Activated CD8-positive, alpha-beta memory T cell treated with anti-CD3 and anti-CD28 coated beads, Interleukin-2, amount 50 U/mL, for 1 hour (primary cell): ENCODE data around the gene EMP2.
"Not testable (repeated sequence)": the region's sequence is repeated elsewhere in the genome, so short reads cannot be mapped to it uniquely, and the experiment has no call there.

ENCODE experiments used
- DNase-seq: peaks from one replicate; pipeline ENCODE4 v3.0.0-alpha.2; 2020; ENCODE audit errors: extremely low read depth

Gene EMP2, protein sequence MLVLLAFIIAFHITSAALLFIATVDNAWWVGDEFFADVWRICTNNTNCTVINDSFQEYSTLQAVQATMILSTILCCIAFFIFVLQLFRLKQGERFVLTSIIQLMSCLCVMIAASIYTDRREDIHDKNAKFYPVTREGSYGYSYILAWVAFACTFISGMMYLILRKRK

DNA sequence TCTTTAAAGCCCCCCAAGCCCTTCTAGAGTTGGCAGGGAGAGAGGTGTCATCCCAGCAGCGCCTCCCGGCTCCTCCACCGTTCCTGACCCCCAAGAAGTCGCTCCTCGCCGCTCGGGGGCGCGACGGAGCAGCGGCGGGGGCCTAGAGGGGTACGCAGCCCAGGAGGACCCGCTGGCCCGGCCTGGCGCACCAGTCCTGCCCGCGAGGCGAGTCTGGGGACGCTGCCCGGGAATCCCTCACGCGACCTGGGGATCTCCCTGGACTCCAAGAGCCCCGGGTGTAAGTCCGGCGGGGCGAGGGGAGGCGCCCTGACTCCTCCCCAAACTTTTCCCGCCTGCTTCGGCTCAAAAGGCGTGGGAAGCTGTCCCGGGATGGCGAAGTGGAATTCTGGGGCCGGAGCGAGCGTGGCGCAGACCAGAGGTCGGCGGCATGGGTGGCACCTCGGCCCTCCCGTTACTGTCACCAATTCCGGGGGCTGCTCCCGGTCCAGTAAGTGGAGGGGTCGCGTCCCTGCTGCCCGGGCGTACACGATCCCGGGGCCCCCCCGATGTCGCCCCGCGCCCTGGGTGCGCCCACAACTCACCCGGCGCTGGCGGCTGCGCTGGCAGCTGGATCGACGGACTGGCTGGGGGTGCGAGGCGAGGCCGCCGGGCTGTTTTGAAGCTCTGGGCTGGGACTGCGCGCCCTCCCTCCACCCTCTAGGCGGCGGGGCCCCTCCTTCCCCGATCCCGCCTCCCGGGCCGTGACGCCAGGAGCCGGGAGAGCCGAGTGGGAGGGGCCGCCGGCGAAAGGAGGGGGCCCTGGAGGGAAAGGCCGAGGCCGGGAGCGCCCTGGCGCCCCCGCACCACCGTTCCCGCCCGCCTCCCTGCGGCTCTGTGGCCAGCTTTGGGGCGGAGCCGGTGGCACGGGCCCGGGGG lies at the start of gene EMP2:
Gene EMP2, minus strand, starts transcription at position 634 of the 918 bp plus-strand sequence. CDS start 32,981 bp downstream, outside the sequence.
- no peak for DNase-seq

DNA sequence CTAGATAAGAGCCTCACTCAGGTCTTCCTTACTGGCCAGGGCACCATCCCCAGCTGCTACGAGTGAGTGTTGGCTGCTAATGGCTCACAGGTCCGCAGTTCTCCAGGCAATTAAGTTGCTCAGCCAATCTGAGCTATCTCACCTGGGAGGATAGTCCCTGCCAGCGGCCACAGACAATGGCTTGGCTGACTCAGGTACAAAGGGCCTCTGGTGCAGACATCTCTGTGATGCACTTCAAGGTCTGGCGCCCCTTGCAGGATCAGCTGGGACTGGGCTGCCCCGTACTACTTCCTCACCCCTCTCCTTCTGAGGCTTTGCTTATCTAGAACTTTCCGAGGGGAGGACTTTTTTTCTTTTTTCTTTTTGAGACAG lies 49.2 kb upstream of the EMP2 start:
- DNase-seq, result no peak

DNA sequence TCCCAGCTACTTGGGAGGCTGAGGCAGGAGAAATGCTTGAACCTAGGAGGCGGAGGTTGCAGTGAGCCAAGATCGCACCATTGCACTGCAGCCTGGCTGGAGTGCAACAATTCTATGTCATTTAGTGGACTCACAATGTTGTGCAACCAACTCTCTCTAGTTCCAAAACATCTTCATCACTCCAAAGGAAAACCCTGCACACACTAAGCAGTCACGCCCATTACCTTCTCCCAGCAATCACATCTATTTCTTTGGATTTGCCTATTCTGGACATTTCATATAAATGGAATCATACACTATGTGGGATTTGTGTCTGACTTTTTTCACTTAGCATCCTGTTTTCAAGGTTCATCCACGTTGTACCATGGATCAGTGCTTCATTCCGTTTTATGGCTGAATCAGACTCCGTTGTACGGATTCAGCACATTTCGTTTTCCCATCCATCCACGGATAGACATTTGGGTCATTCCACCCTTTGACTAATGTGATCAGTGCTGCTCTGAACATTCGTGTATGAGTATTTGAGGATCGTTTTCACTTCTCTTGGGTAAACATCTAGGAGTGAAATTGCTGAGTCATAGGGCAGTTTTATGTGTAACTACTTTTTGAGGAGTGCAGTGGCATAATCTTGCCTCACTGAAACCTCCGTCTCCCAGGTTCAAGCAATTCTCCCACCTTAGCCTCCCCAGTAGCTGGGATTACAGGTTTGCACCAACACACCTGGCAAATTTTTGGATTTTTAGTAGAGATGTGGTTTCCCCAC lies 45.4 kb upstream of the EMP2 start:
- no peak for DNase-seq

DNA sequence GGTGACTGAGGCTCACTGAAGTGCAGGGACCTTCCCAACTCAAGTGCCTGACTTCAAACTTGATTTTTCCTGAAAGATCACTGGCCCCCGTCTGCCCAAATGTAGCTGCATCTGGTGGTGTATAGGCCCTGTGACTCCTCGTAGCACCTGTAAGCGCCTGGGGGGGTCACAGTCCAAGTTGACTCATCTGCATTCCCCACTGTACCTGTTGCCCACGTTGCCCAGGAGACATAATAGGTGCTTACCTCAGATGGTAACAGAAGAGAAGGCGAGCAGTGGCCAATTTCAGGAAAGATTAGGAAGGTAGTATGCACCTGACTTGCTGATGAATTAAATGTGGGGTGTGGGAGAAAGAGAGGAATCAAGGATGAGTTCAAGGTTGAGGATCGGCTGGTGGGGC lies 44.1 kb upstream of the EMP2 start:
- no peak for DNase-seq

DNA sequence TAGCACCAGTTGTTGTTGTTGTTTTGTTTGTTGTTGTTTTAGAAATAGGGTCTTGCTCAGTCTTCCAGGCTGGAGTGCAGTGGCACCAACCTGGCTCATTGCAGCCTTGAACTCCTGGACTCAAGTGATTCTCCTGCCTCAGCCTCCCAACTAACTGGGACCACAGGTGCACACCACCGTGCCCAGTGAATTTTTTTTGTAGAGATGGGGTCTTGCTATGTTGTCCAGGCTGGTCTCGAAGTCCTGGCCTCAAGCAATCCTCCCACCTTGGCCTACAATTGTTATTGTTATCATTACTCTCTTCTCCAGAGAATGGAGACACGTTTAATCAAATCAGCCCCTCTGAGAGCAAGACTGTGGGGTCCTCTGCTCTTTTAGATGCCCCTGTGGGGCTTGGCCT lies 42.7 kb upstream of the EMP2 start:
- no peak for DNase-seq

DNA sequence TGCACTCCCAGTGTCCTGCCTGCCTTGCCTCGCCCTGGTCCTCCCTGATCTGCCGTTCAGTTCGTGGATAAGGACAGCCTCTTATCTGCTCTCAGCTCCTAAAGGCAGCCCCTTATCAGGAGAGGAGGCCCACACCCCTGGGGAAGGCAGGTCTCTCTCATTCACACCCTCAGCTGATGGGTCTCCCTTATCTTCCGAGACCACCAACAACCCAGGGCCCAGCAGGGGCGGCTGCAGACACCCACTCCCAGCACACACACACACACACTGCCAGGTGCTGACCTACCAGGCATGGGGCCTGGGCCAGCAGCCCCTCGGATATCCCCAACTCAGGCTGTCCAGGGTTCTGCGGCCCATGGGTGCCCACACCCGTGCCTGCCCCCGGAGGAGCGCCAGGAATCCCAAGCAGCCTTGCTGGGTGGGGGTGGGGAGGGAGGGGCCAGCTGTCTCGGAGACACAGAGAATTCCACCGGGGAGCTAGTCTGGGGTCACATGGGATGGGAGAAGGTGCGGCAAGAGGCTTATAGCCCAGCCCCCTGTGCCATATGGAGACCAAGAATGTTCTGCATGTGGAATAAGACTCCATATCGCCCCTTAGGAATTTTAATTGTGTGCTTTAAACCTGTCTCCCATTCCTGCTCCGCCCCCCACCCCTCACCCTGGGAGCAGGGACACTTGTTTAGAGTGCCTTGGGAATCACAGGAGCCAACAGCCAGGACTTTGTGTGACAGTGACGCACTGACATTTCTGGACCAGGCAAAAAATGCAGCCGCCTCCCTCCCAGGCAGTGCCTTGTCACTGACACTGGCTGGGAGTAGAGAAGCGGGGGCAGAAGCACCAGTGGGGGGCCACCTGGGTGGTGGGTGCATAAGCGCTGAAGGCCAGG lies 41.9 kb upstream of the EMP2 start:
- DNase-seq, result no peak

DNA sequence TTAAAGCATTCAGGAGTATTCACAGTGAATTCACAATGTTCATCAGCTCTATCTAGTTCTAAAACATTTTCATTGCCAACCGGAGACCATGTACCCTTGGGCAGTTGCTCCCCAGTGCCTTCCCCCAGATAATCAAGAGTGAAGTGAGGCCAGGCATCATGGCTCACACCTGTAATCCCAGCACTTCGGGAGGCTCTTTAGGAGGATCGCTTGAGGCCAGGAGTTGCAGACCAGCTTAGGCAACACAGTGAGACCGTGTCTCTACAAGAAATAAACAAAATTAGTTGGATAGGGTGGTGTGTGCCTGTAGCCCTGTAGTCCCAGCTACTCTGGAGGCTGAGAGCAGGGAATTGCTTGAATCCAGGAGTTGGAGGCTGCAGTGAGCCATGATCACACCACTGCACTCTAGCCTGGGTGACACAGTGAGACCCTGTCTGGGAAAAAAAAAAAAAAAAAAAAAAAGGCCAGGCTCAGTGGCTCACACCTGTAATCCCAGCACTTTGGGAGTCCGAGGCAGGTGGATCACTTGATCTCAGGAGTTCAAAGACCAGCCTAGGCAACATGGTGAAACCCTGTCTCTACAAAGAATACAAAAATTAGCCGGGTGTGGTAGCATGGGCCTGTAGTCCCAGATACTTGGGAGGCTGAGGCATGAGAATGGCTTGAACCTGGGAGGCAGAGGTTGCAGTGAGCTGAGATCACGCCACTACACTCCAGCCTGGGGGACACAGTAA lies 41.0 kb upstream of the EMP2 start:
- DNase-seq, result not testable (repeated sequence)

DNA sequence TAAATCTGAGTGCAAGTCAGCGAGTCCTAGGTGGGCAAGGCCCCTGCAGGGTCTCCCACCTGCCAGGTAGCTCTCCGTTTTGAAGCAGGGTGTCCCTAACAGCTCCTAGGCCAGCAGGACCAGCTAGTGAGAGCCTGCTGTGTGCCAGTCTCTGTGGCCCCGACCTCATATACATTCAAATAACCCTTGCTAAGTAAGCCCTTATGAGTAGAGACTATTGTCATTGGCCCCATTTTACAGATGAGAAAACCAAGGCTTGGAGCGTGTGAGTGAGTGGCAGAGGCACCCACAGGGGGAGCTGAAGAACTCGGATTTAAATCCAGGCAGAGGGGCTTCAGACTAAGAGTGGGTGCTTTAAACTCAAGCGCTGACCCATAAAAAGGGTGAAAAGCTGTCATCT lies 39.7 kb upstream of the EMP2 start:
- no peak for DNase-seq

DNA sequence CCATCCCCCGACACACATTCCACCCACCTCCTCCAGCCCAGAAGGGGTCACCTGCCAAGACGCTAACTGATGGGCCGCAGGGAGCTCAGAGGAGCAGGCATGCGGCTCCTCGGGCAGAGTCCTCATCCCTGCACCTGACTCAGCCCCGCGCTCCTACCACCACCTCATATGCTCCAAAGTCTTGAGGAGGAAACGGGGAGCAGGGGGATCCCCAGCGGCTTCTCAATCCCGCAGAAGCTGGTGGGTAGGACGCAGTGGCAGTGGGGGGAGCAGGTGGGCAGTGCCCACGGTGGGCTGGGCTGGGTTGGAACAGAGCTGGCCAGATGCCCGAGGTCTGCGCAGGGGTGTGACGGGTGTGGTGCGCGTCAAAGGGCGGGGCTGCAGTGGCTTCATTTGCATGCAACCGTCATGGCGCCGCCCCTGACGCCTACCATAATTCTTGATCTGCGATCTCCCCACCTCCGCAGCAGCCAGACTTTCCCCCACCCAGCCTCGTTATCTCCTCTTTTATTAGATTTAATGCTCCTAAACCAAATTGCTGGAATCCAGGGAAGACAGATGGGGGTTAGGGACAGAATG lies 39.0 kb upstream of the EMP2 start:
- no peak for DNase-seq

DNA sequence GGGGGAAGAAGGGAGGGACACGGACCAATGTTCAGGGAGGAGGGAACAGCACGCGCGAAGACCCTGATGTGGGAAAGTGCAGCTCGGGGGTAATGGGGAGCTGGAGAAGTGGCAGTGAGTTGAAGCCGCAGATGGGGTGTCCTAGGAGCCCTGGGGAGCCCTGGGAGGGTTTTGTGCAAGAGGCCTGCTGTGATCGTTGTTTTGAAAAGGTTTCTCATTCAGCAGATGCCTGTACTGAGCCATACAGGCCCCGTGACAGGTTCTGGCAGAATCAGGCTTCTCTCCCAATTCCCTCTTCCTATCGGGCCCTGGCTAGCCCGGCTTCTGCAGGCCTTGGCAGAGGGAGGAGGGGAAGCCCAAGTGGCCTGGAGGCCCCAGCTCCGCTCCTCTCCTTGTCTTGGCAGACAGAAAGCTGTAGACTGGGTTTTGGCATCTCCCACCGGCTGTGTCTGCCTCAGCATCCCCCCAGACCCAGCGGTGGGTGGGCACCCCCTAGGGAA lies 38.4 kb upstream of the EMP2 start:
- no peak for DNase-seq

DNA sequence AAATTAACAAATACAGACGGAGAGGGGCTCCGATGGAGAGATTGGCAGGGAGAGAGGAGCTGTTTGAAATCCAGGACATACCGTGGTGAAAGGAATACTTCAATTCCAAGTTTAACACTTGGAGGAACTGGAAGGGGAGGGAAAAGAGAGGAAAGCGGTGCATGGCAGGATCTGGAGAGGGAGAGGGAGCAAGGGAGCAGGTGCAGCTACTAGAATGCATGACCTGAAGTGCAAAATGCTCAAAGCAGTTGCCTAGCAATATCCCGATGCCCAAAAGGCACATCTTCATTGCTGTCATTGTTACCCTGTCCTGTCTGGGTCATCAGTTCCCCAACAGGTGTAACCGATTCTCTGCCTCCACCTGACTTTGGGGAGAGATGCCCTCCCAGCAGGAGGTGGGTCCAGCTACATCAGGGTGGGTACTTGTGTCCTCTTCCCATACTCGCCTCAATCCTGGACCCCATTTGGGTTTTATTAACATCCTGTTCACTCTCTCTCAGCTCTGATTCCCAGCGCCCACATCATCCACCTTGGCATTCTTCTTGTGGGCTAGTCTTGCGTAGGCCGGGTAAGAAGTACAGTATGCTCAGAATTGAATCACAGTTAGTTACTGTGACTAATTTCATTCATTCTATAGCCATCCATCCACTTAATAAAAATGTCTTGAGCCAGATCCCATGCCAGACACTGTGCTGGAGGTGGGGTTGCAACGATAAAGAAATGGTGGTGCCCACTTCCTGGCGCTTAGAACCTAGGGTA lies 37.4 kb upstream of the EMP2 start:
- DNase-seq, result no peak

DNA sequence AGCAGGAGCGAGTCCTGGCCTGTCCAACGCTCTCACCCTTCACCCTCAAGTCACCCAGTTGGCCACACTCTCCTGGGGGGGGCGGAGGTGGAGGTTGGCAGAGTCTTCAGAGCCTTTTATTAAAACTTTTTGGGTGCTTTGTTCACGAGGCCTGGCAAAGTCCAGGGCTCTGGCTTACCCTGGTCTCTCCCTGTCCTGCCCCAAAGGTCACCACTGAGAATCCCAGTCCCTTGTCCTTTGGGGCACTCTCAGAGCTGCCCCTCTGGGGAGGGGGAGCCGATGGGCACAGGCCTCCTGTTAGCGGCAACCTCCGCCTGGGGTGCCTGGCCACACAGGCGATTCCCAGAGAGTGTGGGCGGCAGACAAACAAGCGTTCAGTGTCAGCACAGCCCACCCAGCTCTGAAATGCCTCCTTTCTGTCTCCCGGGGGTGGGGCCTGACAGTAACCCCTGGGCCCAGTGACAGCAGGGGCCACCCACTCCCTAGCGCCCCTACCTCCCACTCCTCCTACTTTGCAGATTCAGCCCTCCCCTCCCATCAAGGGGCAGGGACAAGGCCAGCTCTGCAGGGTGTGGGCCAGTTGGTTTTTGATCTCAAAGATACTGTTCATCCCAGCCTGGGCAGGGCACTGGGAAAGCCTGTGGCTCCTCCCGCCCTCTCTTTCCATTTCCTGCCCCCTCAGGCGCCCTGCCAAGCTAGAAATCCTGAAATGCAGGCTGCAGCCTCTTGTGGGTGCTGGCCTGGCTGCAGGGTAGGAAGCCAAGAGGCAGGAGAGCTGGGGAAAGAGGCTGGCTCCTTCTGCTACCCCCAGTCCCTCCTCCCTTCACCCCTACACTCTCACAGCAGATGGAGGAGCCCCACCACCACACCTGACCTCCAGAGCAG lies 36.6 kb upstream of the EMP2 start:
- no peak for DNase-seq

DNA sequence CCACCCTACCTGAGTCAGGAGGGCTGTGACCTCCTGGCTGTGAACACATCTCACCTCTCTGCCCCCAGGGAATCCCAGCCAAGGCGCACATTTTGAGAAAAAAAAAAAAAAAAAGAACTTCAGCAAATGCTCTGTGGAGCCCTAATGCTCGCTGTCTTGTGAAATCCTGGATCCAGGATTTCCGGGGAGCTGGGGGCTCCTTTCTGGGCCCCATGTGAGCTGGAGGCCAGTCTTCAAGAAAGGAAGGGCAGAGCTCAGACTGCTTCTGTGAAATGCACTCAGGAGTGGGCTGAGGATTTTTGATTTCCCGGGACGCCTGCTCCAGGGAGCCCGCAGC lies 36.0 kb upstream of the EMP2 start:
- no peak for DNase-seq

DNA sequence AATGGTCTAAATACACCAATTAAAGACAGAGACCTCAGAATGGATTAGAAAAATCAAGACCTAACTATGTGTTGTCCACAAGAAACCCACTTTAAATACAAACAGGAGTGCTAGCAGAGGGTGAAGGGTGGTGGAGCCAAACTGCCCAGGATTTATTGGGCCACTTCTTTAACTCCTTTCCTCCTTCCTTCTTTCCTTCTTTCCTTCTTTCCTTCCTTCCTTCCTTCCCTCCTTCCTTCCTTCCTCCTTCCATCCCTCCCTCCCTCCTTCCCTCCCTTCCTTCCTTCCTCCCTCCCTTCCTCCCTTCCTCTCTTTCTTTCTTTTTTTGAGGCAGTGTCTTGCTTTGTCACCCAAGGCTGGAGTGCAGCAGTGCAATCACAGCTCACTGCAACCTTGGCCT lies 34.3 kb upstream of the EMP2 start:
- no peak for DNase-seq

DNA sequence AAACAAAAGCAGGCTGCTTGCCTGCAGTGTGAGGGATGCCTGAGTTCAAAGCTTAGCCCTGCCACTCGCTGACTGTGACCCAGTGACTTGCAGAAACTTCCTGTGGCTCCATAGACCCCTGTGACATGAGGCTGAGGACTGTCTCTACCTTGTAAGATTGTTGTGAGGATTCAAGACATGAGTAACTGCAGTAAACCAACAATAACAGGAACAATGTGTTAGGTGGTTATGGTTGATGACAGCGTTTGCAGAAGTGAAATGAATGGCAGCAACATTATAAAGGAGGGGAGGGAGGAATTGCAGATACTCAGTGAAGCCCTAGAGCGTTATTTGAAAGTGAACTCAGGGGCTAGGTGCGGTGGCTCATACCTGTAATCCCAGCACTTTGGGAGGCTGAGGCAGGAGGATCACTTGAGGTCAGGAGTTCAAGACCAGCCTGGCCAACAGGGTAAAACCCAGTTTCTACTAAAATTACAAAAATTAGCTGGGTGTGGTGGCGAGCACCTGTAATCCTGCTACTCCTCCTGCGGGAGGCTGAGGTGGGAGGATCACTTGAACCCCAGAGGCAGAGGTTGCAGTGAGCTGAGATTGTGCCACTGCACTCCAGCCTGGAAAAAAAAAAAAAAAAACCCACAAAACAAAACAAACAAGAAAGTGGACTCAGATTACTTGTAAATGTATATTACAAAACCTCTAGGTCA lies 33.5 kb upstream of the EMP2 start:
- no peak for DNase-seq

DNA sequence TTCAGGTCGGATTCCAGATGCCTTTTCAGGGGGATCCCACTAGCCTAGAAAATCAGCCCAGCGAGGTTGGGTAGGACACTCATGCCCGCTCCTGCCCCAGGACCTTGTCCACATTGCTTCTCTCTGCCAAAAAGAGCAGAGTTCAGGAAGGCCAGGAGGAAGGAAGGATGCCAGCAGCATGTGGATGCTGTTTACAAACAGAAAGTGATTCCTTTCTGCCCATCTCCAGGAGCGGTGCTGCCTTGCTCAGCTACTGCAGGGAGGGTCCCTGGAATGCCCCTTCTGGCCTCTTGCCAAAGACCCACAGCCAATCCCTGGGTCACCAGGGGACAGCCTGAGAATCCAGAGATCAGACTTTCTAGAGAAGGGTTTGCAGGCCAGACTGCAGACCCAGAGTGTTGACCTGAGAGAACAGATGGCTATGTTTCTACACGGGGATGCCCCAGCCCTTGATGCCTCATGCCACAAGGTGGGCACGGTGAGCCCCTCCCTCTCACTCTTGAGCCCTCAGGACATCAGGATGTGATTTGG lies 32.3 kb upstream of the EMP2 start:
- no peak for DNase-seq

DNA sequence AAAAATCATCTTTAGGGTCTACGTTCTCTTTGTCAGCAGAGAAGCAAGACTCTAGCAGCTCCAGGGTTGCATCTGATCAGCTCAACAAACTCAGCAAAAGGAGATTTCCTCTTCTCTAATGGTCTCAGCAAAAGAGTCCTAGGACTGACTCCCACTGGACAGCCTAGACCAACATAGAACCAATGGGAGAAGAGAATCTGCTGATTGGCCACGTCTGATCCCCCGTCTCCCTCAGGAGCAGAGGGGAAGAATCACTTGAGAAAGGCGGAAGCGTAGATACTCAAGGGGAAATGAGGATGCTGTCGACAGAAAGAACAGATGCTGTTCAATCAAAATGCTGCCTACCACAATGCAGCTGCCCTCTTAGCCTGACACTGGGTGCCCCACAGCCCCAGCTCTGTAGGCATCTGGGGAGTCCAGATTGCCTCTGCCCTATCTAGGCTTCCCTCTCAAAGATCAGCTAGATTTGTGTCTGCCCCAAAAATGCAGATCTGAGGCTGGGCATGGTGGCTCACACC lies 31.5 kb upstream of the EMP2 start:
- DNase-seq, result no peak
